GM18873 (cell line): Measurements from ENCODE around the gene AGAP1.

Source experiments
- ATAC-seq: cut with Tn5 transposase; IDR thresholded peaks from one replicate; pipeline ENCODE4 v1.9.1; 2021; ENCODE audit warnings: mild to moderate bottlenecking, moderate library complexity, moderate number of reproducible peaks; ENCODE audit not compliant: unreplicated experiment, low FRiP score

Gene AGAP1

DNA sequence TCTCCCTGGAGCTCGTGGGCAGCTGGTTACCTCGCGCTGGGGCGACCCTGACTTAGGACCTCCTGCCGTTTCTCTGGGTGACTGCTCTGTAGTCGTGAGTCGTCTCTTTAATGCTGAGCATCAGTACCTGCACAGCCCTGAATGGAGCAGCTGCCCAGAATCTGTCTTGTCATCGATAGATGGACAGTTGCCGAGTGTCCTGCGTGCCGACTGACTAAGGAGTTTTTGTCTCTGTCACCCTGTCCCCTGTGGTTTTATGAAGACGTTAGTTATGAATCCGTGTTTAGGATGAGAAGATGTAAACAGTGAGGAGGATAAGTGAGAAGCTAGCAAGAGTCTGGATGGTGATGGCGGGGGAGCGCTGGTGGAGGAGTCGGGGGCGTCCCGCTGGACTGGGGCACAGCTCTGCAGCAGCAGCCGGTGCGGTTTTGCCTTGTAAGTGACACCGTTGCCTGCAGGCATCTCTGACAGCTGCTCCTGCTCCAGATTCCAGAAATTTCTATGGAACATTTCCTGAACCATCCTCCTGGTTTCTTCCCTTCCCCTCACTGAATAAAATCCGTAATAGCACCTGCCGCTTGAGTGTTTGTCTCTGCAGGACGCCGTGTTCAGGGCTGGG is 13.3 kb downstream of the AGAP1 start:
- no peak for ATAC-seq

DNA sequence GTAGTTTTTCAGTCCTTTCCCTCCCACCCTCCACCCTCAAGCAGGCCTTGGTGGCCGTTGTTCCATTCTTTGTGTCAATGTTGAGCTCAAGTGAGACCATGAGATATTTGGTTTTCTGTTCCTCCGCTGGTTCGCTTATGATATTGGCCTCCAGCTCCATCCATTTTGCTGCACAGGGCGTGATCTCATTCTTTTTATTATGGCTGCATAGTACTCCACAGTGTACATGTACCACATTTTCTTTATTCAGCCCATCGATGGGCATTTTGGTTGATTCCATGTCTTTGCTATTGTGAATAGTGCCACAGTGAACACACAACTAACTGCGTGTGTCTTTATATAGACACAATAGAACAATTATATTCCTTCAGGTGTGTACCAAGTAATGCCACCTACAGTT is 14.1 kb downstream of the AGAP1 start:
- no peak for ATAC-seq

DNA sequence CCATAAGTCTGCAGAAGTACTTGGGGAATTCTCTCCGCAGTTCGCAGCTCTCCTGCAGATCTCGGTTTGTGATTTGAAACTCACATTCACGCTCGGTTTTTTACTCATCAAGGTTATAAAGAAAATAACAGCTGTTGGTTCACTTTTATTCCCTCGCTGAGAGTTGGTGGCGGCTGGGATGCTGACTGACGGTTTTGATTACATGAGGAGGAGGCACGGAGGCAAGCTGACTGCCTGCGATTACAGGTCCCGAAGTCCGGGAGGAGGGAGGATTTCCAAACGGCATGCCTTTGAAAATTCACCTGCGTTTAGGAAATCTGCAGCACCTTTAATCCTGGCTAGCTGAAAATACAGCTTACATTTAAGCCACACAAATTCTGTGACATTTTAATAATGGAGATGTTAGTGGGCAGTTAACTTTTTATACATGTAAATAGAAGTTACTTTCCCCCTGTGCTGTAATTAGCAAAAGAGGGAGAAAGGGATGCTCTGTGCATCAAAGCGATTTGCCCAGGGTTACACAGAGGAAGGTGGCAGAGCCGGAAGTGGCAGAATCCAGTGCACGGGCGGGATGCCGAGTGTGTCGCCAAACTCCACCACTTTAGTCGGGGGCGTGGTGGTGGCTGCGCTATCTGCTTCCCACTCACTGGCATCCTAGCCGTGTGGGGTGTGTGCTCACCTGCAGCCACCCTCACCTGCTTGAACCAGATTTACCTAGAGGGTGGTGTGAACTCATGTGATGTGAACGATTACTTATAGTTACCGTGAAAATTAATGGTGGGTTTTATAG is 14.7 kb downstream of the AGAP1 start:
- no peak for ATAC-seq

DNA sequence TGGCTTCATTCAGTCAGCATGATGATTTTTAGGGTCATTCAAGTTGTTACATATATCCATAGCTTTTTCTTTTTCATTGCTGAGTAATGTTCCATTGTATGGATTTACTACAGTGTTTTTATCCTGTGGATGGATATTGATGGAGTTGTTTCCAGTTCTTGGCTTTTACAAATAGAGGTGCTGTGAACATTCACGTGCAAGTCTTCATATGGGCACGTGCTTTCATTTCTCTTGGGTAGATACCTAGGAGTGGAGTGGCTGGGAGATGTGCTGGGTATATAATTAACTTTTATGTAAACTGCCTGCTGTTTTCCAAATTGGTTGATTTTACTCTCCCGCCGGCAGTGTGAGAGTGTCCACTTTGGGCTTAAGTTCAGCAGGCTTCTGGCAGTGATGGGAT is 16.5 kb downstream of the AGAP1 start:
- ATAC-seq, result no peak

DNA sequence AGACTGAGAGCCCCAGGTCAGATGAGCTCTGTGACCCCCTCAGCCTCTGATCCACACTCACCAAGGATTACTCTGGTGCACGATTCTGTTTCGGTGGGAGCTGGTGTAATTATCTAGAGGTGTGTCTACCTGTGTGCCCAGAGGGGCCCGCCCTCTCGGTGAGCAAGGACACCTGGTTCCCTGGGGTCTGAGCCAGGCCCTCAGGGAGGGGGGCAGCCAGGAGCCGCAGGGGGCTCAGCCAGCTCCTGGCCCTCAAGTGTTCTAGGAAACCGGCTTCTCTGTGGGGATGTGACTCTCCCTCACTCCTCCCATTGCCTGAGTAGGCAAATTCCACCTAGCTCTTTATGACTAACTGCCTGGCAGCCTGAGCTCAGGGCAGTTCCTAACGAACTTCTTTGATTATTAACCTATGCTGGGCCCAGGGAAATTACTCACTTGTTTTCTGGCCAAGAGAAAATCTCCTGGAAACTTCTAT is 17.4 kb downstream of the AGAP1 start:
- ATAC-seq, result no peak

DNA sequence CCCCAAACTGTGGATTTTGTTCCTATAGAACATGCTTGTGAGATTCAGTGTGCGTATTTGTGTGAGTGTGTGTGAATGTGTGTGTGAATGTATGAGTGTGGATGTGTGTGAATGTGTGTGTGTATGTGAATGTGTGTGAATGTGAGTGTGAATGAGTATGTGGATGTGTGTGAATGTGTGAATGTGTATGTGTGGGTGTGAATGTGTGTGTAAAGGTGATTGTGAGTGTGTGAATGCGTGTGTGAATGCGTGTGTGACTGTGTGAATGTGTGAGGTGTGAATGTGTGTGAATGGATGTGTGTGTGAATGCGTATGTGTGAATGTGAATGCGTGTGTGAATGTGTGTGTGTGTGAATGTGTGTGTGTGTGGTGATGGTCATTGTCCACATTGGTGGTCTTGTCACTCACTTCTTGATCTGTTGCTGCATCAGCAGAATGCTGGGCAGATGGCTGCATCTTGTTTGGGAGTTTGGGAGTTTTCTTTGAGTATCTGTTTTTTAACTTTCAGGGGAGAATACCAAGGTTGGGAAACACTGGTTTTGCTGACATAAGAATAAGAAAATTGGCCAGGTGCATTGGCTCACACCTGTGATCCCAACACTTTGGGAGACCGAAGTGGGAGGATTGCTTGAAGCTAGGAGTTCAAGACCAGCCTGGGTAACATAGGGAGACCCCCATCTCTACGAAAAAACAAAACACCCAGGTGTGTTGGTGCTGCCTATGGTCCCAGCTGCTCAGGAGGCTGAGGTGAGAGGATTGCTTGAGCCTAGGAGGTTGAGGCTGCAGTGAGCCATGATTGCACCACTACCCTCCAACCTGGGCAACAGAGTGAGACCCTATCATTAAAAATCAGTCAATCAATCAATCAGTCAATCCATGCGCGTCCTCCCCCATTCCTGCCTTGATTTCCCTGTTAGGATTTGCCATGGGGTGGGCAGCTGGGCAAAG is 18.2 kb downstream of the AGAP1 start:
- no peak for ATAC-seq

DNA sequence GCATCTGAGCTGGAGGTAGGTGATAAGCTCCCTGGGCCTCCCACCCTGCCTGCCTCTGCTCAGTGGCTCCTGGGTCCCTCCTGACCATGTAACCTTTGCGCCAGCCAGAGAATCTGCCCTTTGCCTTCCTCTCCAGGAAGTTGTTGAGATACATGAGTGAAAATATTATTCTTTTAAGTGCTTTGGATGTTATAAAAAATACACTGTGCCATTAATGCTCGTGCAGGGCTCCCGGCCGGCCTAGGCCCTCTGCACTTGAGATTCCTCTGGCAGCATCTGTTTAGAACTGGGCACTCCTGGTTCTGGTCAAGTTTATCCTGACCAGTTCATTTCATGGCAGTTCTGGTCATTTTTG is 18.8 kb downstream of the AGAP1 start:
- ATAC-seq, result no peak

DNA sequence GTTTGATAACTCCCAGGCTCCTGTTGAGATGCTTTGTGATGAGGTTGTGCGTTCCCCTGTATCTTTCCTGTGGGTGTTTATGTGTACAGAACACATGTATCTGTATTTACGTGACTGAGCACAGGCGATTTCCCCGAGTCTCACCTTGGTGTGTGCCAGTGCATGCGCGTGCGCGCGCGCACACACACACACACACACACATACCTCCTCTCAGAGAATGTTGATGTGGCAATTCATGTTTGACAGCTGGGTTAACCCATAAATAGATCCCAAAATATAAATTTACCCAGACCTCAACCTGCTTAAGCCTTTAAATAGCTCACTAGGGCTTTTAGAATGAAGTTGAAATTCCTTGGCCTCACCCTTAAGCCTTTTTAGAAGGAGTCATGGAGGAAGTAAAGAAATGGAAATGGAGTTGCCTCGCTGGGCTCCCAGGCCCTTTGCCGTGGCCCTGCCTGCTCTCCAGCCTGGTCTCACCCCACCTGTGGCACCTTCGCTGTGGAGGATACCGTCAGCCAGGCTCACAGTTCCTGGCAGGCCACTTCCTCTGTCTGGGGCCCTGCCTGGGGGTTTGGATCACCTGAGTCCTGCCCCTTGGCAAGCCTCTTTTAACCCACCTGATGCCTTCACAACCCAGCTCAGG is 20.3 kb downstream of the AGAP1 start:
- no peak for ATAC-seq

DNA sequence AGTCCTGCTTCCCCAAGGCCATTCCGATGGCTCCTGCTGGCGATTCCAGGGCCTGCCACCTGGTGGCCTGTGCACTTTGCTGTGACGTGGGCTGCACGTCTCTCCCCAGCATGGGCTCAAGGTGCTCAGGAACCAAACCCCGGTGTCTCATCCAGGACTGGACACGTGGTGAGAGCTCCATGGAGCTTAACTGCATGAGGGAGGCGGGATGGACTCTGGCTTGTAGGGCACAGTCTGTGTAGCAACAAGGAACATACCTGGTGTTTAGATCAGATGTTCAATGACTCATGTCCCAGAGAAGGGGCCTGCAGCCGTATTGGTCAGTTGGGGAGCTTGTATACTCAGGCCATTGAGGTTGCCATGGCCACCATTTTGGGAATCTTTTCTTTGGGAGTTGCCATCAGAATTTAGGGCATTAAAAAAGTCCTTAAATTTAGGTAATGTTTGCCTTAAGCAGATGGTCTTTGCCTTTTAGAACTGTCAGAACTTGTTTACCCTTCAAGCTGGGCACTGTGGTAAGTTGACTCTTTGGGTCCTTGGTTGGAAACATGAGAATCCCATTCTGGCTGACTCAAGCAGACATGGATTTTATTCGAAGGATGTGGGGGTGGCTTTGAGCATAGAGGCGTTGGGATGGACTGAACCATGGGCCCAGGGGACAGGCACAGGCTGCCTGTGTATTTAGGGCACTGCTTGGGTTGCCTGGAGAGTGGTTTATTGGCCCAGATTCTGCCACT is 21.0 kb downstream of the AGAP1 start:
- no peak for ATAC-seq

DNA sequence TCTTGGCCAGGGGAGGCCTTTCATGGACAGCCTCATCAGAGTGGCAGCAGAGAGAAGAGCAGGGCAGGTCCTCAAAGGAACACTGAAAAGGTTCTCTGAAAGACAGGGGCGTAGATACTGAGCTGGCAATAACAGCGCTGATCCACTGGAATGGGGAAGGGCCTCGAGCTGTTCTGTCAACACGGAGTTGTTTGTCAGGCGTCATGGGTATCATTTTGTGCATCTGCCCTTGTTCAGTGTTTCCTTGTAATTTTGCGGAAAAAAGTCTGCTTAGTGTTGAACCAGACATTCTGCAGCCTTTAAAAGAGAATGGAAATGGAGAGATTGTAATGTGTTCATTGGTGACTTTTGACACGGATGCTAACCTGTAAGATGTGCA is 21.5 kb downstream of the AGAP1 start:
- no peak for ATAC-seq

DNA sequence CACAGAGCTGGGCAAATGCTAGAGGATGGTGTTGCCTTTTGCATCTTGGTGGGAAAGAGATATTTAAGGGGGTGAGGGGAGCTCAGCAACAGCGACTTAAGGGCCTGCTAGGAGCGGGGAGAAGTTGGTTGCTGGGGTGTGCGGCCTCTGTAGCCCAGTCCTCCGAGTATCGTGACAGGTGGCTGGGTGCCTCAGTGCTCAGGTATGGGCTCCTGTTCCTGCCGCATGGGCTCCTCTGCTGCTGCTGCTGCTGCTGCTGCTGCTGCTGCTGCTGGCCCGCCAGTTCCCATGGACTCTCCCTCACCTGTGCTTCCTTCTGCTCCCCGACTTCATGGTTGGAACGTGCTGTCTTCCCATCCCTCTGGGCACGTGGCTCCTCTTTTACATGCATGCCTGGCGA is 22.0 kb downstream of the AGAP1 start:
- ATAC-seq, result no peak

DNA sequence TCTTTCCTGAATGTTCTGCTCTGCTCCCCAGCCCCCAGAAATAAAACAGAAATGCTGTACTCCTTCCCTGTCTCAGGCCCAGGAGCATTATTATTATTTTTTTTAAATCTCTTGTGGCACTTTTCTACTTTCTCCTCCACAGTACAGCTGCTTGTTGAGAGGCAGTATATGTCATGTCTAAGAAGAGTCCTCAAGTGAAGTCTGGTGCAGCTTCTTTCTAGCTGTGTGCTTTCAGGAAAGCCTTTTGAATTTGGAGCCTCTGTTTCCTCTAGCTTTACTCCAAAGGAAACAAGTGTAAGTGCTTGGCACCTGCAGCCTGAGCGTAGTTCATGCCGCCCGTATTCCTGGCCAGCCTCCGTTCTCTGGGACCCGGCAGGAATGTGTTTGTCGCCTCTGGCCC is 22.4 kb downstream of the AGAP1 start:
- ATAC-seq, result no peak

DNA sequence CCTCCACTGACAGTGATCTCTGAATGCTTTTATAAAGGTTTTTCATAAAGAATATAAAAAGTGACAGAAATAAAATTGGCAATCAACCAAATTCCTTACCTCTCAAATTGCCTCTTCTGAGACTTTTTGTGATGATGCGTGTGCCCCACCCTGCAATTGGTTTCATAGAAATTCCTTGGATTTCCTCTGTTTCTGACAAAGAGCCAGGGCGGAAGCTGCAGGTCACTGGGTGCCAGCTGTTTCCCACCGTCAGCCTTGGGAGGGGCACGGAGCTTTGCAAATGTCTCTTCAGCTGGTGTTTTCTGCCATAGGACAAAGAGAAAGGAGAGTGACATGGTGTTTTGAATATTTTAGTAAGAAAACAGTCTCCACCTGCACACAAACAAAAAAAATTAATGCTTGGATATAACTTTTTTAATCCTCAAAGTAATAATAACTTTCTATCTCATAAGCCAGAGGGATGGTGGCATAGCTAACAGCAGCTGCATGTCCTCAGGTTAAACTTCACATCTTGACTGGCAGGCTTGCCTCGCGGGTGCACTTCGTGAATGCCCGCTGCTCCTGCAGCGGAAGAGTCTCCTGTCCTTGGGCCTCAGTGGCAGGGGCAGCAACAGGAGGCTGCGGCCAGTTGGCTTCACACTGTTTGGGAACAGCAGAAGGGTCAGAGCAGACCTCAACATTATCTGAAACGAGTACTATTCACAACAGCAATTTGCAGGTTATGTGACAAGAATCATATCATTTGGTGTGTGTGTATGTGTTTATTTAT is 24.7 kb downstream of the AGAP1 start:
- ATAC-seq, result no peak

DNA sequence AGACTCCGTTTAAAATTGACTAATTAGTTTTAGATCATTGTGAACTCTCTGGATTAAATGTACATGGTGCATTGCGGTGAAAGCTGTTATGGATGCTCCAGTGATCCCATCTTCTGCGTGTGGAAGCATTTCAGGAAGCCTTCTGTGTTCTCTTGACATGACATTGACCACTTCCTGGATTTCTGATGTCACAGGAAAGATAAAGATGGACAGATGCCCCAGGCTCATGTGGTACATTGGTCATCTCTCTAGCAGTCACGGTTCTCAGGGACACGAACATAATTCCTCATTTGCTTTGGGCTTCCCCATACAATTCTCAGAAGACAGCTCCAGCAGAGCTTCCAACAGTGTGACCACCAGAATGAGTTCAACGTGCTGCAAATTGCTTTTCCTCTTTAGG is 26.9 kb downstream of the AGAP1 start:
- ATAC-seq, result no peak

DNA sequence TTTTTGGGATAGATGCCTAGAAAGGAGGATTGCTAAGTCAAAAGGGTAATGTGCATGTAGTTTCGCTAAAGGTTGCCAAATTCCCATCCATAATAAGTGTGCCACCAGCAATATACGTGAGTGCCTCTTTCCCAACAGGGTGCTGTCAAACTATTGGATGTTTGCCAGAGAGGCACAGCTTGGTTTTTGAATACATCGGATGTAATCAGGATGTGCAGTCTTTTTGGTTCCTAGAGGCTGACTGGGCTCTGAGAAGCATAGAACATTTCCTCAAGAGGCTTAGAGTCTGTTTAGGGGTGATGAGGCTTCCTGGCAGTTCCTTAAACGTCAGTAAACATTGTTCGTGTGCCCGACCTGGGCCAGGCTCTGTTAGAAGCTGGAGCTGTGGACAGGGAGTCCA is 28.0 kb downstream of the AGAP1 start:
- no peak for ATAC-seq

DNA sequence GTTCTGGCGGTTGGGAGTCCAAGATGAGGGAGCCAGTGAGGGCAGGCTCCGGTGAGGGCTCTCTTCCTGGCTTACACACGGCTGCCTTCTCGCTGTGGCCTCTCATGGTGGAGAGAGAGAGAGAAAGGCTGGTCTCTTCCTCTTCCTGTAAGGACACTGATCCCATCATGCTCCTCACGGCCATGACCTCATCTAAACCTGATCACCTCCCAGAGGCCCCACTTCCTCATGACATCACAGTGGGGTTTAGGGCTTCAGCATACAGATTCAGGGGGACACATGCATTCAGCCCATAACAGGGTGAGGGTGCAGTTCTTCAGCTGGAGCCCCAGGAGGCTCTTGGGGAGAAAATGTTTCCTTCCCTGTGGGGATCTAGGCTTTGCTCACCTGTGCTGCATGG is 29.2 kb downstream of the AGAP1 start:
- no peak for ATAC-seq

DNA sequence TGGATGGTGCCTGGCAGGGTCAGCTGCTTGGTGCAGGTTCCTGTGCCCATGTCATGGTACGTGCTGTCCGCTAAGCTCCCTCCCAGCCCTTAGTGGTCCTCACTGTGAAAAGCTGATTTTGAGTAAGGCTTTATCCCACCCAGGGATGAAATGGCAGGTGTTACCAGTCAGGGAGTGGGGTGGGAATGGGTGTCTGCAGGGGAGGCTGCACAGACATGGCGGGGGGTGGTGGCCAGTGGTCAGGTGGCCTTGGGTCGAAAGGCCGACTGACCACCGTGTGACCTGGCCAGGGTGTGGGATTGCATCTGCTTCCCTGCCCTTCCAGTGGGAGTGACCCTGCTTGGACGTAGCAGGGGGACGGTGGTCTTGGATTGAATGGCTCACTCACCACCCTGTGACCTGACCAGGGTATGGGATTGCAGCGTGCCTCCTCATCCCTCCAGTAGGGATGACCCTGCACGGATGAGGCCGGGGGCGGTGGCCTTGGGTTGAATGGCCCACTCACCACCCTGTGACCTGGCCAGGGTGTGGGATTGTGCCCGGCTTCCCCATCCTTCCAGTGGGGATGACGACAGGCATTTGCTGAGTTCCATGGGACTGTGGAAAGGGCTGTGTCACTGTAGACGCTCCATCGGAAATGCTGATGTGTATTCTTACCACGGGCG is 29.8 kb downstream of the AGAP1 start:
- no peak for ATAC-seq

DNA sequence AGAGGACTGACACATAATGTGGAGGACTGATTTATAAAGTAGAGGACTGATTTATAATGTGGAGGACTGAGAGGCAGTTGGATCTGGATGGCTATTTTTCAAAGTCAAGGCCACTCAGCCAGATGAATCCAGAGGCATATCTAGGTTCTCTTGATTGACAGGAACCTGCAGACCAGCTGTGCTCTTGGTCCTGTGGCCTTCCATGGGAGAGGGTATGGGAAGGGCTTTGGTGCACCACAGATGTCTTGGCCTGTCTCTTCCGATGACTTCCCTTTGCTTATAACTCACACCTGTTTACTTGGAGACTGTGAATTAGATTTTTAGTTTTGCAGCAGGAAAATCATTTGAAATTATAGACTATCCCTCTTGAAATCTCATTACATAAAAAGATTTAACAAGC is 32.3 kb downstream of the AGAP1 start:
- no peak for ATAC-seq
